Astrocyte (in vitro differentiated cells and primary cell): Measurements from ENCODE around the gene EXOC4. TPM values are rescaled to one million over a fixed set of nuclear protein-coding genes. Genes with fewer than 3 reads are reported as not detected.

ENCODE experiments used
- DNase-seq: peaks from one replicate; pipeline ENCODE4 v3.0.0-alpha.2; 2010; ENCODE audit warnings: low read depth
- FAIRE-seq: peaks from 2 replicates; lab custom pipeline; 2011; peaks lifted over from hg19 to GRCh38; lab: Jason Lieb, UNC
- H2AFZ ChIP-seq: 2 replicates; pipeline ENCODE4 v1.6.0; 2012; ENCODE audit warnings: low read depth, low read length, inconsistent platforms
- H3K27ac ChIP-seq: 2 replicates; pipeline ENCODE4 v1.5.1; 2011; ENCODE audit warnings: low read depth, low read length, inconsistent platforms
- H3K27me3 ChIP-seq: 2 replicates; pipeline ENCODE4 v1.6.0; 2011; ENCODE audit warnings: low read length, inconsistent platforms; ENCODE audit not compliant: insufficient read depth
- H3K36me3 ChIP-seq: 2 replicates; pipeline ENCODE4 v1.5.1; 2011; ENCODE audit warnings: low read length, inconsistent platforms; ENCODE audit not compliant: insufficient read depth
- H3K4me1 ChIP-seq: 2 replicates; pipeline ENCODE4 v1.5.1; 2011; ENCODE audit warnings: low read length, inconsistent platforms; ENCODE audit not compliant: insufficient read depth
- H3K4me2 ChIP-seq: 2 replicates; pipeline ENCODE4 v1.6.0; 2012; ENCODE audit warnings: low read length, inconsistent platforms
- H3K4me3 ChIP-seq: 2 replicates; pipeline ENCODE4 v1.5.1; 2011; ENCODE audit warnings: low read depth, mild to moderate bottlenecking, low read length, inconsistent platforms; ENCODE audit not compliant: insufficient read depth
- H3K79me2 ChIP-seq: 2 replicates; pipeline ENCODE4 v1.6.0; 2012; ENCODE audit warnings: mild to moderate bottlenecking, low read length, inconsistent platforms; ENCODE audit not compliant: insufficient read depth
- H3K9ac ChIP-seq: 2 replicates; pipeline ENCODE4 v1.6.0; 2012; ENCODE audit warnings: mild to moderate bottlenecking, low read length, inconsistent platforms
- H3K9me3 ChIP-seq: 2 replicates; pipeline ENCODE4 v1.5.1; 2012; ENCODE audit warnings: low read depth, mild to moderate bottlenecking, low read length, inconsistent platforms; ENCODE audit not compliant: insufficient read depth
- H4K20me1 ChIP-seq: 2 replicates; pipeline ENCODE4 v1.6.0; 2012; ENCODE audit warnings: low read length, inconsistent platforms; ENCODE audit not compliant: insufficient read depth
- H3K27ac Mint-ChIP-seq: one replicate; pipeline ENCODE4 v1.8.0; 2021; ENCODE audit warnings: mild to moderate bottlenecking, mixed read lengths; ENCODE audit not compliant: unreplicated experiment
- H3K27me3 Mint-ChIP-seq: one replicate; pipeline ENCODE4 v1.8.0; 2021; ENCODE audit warnings: low read depth, mixed read lengths; ENCODE audit not compliant: unreplicated experiment
- H3K36me3 Mint-ChIP-seq: one replicate; pipeline ENCODE4 v1.8.0; 2021; ENCODE audit warnings: low read depth, mixed read lengths; ENCODE audit not compliant: unreplicated experiment
- H3K4me1 Mint-ChIP-seq: one replicate; pipeline ENCODE4 v1.8.0; 2021; ENCODE audit warnings: low read depth, mixed read lengths; ENCODE audit not compliant: unreplicated experiment
- H3K4me3 Mint-ChIP-seq: one replicate; pipeline ENCODE4 v1.8.0; 2021; ENCODE audit warnings: mild to moderate bottlenecking, moderate library complexity, mixed read lengths; ENCODE audit not compliant: unreplicated experiment
- H3K9me3 Mint-ChIP-seq: one replicate; pipeline ENCODE4 v1.8.0; 2021; ENCODE audit warnings: mild to moderate bottlenecking, mixed read lengths; ENCODE audit not compliant: unreplicated experiment
- EZH2 ChIP-seq: IDR thresholded peaks from 2 replicates; pipeline ENCODE4 v1.6.1; 2012; ENCODE audit warnings: mild to moderate bottlenecking, low read length, inconsistent platforms; ENCODE audit not compliant: insufficient read depth
- total RNA-seq: library from RNA; stranded (reverse); gene quantifications from 2 replicates; pipeline ENCODE4 v1.2.1, GENCODE V29; 2021
- TF ChIP-seq, protein P1 (sequence below): IDR thresholded peaks from 2 replicates; pipeline ENCODE4 v1.5.1; 2011; ENCODE audit warnings: low read depth, mild to moderate bottlenecking, inconsistent platforms, low read length, moderate library complexity; ENCODE audit not compliant: insufficient read depth

EXOC4 gene
- total RNA-seq, 1 donor from 2014 or later, result 57.5 TPM

DNA sequence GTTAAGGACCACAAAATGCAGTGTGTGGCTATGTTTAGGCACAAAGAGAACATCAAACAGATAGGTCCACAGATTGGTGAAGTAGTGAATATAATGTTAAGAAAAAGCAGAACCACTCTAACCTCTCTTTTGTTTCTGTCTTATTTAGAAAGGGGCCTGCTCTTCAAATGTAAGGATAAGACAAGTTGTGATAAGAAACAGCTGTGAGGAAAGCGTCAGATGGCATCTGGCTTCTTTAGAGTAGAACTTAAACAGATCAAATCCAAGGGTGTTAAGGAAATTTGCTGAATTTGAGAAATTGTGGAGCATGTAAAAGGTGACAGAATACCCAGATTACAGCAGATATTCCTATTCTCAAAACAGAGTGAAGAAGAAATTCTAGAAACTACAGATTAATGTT is 723.3 kb downstream of the EXOC4 start:
- H3K79me2 ChIP-seq, result no peaks in the 10 kb centered on the region
- TF ChIP-seq, protein P1, sequence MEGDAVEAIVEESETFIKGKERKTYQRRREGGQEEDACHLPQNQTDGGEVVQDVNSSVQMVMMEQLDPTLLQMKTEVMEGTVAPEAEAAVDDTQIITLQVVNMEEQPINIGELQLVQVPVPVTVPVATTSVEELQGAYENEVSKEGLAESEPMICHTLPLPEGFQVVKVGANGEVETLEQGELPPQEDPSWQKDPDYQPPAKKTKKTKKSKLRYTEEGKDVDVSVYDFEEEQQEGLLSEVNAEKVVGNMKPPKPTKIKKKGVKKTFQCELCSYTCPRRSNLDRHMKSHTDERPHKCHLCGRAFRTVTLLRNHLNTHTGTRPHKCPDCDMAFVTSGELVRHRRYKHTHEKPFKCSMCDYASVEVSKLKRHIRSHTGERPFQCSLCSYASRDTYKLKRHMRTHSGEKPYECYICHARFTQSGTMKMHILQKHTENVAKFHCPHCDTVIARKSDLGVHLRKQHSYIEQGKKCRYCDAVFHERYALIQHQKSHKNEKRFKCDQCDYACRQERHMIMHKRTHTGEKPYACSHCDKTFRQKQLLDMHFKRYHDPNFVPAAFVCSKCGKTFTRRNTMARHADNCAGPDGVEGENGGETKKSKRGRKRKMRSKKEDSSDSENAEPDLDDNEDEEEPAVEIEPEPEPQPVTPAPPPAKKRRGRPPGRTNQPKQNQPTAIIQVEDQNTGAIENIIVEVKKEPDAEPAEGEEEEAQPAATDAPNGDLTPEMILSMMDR, result no peak
- no peak for TF ChIP-seq EZH2
- H3K4me1 ChIP-seq, result no peaks in the 10 kb centered on the region
- Mint-ChIP-seq H3K27ac (no peak overlapping the region), H3K27me3 (no peaks in the 10 kb centered on the region), H3K4me3 (no peak overlapping the region), H3K36me3 (no peaks in the 10 kb centered on the region), H3K4me1 (no peaks in the 10 kb centered on the region), H3K9me3 (no peaks in the 10 kb centered on the region)
- DNase-seq (no peak), FAIRE-seq (no peak)
- no peak overlapping the region for H3K4me3 ChIP-seq
- H4K20me1 ChIP-seq, result no peaks in the 10 kb centered on the region
- no peak overlapping the region for H3K27ac ChIP-seq
- H3K4me2 ChIP-seq, result no peak overlapping the region
- H3K9ac ChIP-seq, result no peak overlapping the region
- no peaks in the 10 kb centered on the region for H3K27me3 ChIP-seq
- no peaks in the 10 kb centered on the region for H3K36me3 ChIP-seq
- H3K9me3 ChIP-seq, result no peaks in the 10 kb centered on the region
- no peak overlapping the region for H2AFZ ChIP-seq

DNA sequence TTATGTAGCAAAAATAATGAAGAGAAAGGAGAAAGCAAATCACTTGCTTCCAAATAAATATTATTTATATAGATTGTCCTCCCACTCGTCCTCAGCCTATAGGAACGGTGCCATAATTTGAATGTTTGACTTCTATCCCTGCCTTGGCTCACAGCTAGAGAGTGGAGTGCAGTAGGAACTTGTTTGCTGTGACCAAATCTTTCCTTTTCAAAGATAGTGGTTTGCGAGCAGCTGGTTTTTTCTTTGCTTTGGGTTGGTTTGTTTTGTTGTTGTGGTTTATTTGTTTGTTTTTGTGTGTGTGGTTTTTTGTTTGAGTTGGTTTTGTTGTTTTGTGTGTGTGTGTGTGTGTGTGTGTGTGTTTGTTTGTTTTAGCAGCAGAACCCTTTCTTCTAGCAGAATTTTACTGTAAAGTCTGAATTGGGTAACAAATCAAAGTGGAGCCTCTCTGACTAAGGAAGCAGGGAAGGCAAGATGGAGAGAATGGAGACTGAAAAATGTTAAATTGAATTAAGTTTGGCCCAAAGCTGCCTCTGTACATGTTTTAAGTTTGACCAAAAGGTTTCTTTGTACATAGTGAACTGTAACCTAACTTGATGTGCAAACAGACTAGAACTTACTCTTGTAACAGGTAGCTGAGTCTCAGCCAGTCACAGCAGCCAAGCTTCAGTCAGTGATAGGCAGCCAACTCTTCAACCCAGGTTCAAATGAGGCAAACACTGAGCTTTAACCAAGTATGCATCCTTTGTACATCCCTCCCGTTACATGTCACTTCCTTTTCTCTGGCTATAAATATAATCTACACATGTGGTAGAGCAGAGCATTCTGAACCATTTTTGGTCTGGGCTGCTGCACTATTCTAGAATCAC is 724.8 kb downstream of the EXOC4 start:
- no peak overlapping the region for H3K27ac Mint-ChIP-seq
- FAIRE-seq, result no peak
- no peak overlapping the region for H3K4me2 ChIP-seq

More for the DNA sequence above, 724.8 kb downstream of the EXOC4 start:
- Histone ChIP-seq H2AFZ (no peak overlapping the region), H3K4me3 (no peak overlapping the region), H4K20me1 (no peaks in the 10 kb centered on the region), H3K27ac (no peak overlapping the region), H3K9me3 (no peaks in the 10 kb centered on the region), H3K27me3 (no peaks in the 10 kb centered on the region), H3K36me3 (no peaks in the 10 kb centered on the region), H3K4me1 (no peaks in the 10 kb centered on the region), H3K9ac (no peak overlapping the region), H3K79me2 (no peaks in the 10 kb centered on the region)
- DNase-seq, result no peak
- H3K4me3 Mint-ChIP-seq, result no peak overlapping the region
- H3K9me3 Mint-ChIP-seq, result no peaks in the 10 kb centered on the region
- no peak for TF ChIP-seq EZH2
- TF ChIP-seq, protein P1, result no peak
- no peaks in the 10 kb centered on the region for H3K27me3 Mint-ChIP-seq
- no peaks in the 10 kb centered on the region for H3K4me1 Mint-ChIP-seq
- peaks cover 3% of the 10 kb centered on the region for H3K36me3 Mint-ChIP-seq
